ENCODE results near the gene UPK3BL2.
"Not testable (repeated sequence)": the region's sequence is repeated elsewhere in the genome, so short reads cannot be mapped to it uniquely, and the experiment has no call there.

UPK3BL2 gene

DNA sequence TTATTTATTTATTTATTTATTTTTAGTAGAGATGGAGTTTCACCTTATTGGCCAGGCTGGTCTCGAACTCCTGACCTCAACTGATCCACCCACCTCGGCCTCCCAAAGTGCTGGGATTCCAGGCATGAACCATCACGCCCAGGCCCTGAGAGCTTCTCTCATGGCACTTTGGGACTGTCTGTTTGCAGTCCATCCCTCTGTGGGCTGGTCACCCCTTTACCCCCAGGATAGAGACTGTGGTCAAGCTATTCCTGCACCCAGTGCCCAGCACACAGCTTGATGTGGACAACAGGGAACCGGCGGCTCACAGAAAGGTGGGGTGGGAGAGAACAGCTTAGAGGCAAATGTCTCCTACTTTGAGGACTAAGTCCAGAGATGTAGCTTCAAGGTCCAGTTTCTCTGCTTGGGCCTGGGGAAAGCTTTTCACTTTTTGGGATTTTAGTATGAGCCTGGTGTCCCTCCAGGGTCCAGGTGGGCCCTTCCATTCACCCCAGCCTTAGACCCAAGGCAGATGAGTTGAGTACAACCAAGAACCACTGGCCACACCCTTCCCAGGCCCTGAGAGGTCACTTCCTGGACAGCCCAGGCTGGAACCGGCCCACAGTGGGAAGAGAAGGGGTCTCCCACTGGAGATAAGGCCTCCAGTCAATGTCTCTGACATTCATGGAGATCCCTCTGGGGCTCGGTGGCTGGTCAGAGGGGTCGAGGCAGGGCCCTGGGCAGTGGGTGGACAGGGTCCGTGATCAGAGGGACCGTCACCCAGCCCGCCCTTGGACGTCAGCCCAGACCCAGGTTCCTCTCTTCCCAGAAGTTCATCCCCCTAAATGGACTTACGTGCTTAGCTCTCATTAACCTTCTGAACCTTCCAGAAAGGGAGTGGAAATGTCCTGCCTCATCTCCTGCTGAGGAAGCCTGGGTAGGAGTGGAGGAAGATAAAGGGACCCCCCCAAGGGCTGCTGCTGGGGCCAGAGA is 15.4 kb downstream of the UPK3BL2 start:
- DNase-seq: not testable (repeated sequence)

DNA sequence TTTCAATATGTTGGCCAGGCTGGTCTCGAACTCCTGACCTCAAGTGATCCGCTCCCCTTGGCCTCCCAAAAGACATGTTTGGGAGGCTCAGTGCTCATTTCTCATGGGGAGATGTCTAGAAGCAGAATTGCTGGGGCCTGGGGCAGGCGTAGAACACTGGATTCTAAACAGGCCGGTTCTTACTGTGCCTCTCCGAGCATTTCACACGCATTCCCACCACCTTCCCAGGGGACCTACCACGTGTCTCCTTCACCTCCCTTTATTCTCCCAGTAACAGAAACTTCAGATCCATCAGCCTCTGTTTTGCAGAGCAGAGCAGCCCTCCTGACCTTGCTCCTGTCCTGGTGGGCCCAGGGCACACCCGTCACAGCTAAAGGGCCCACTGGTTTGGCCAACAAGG is 16.3 kb downstream of the UPK3BL2 start:
- not testable (repeated sequence) for DNase-seq

DNA sequence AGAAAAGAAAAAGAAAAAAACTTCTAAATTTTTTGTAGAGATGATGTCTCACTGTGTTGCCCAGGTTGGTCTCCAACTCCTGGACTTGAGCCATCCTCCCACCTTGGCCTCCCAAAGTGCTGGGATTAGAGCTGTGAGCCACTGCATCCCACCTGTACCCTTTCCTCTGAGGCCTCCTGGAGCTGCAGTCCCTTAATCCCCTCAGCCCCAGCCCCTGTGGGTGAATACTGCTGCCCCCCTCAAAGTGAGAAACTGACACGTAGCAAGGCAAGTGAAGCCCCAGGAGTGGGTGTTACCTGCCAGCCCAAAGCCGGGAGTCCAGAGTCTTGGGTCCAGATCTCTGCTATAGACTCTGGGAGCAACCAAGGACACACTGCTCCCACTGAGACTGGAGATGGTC is 18.7 kb downstream of the UPK3BL2 start:
- DNase-seq: not testable (repeated sequence)

DNA sequence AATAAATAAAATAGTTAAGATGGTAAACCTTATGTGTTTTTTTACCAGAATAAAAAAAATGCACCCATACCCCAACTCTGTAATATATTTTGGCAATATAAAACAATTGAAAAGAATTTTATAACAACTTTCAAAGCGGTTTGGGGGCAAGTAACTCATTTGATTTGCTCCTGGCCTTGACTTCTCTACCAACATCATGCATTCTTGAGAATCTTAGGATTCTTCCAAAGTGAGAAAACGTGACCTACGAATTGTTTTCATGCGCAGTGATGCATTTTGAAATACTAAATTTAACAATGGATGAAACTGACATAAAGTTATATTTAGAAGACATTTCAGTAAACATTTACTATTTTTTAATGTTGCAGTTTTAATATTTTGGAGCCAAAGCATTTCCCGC is 22.7 kb downstream of the UPK3BL2 start:
- not testable (repeated sequence) for DNase-seq

DNA sequence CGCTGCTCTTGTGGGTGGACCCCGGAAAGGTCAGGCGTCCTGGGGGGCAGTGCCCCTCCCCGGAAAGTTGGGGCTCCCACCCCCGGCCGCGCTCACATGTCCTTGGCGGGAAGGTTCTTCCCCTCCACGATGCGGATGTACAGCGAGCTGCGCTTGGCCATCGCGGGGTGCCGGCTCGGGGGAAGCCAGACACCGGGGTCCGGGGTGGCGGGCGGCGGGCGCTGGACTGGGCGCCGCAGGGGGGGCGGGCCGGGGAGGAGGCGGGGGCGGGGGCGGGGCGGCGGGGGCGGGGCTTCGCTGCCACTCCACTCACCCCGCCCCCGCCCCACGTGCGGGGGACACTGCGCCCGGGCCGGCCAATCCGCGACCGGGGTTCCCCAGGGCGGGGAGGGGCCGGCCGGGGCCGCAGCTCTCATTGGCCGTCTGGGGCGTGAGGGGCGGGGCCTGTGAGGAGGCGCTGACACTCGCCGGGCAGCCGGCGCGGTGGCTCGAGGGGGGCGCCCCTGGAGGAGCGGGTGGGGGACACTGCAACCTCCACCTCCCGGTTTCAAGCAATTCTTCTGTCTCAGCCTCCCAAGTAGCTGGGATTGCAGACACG is 25.8 kb downstream of the UPK3BL2 start, which contains the start of gene RASA4B:
RASA4B (minus strand) TSS at position 228 of the 598 bp plus-strand sequence; CDS start at position 161, 67 bp downstream.
- DNase-seq: peak; percentile 45

DNA sequence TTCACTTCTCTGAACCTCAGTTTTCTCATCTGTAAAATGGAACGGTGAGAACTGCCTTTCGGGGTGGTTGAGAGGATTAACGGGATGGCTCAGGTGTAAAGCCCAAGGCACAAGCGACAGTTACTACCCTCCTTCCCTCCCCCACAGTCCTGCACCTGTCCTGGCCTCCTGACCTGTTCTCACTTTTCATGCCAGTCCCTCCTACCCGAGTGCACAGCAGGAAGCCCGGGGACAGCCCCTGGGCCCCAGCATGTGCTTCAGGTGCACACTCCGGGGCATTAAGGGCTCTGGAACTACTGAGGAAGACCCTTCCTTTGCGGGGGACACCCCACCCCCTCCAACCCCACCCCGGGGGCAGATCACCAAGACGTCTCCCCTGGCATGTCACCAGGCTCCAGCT is 26.5 kb downstream of the UPK3BL2 start:
- DNase-seq: not testable (repeated sequence)

DNA sequence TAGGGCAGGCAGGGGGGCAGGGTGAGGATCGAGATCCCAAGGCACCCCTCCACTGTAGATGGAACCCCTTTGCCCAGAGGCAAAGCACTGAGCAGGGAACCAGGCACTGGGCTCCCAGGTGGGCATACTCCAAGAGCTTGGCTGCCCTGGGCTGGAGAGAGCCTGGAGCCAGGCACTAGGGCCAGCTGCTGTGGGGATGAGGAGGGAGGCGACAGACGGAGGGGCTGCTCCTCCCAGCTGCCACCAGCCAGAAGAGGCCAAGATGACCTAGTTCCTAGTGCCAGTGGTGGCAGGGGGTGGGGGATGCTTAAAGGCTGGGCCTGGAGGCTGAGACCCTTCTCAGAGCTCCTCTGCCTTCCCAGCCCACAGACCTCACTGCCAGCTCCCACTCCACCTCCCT is 27.6 kb downstream of the UPK3BL2 start:
- not testable (repeated sequence) for DNase-seq

DNA sequence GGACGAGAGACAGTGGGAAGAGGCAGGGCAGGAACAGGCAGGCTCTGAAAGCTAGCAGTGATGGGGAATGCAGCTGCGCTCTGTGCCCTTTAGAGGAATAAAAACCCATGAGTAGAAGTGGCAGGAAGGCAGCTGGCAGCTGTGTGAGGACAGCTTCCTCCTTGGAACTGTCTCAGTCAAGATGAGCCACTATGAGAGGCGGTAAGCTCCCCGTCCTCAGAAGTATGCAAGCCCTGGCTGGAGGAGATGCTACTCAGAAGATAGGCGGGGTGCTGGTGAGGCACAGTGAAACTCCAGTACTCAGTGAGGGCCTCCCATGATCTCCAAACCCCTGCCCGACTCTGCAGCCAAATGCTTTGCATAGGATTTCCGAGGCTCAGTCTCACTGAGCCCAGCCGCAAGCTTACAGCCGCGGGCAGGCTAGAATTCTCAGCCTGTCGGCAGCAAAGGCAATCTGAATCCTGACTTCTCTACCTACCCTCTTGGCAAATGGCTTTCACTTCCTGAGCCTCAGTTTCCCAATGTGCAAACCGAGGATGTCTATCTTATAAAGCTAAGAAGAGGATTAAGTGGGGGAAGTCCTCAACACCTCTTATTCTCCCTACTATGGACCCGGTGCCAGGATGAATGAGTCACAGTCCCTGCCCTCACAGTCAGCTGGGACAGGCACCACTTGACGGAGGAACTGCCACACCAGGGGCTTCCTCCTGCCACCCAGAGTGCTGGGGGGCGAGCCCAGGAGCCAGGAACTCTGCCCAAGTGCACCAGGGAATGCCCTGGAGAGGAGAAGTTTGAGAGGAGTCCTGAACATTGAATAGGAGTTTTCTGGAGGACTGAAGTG is 28.4 kb downstream of the UPK3BL2 start:
- DNase-seq: not testable (repeated sequence)

DNA sequence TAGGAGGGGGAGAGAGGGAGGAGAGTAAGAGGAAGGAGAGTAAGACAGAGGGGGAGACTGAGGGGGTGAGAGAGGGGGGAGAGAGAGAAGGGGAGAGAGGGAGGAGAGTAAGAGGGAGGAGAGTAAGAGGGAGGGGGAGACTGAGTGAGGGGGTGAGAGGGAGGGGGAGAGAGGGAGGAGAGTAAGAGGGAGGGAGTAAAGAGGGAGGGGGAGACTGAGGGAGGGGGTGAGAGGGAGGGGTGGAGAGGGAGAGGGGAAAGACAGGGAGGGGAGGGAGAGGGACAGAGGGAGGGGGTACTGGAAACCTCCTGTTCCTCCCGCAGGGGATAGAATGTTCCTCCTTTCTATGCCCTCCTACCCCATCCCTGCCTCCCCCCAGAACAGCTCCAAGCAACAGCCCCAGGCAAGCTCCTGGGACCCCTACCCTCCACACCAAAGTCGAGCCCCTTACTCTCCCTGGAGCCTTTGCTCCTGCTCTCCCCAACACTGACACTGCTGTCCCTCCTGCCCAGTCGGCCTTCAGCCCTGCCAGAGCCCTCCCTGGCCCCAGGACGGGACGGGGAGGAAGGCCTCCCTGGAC is 30.8 kb downstream of the UPK3BL2 start:
- peak; percentile 99 for DNase-seq

DNA sequence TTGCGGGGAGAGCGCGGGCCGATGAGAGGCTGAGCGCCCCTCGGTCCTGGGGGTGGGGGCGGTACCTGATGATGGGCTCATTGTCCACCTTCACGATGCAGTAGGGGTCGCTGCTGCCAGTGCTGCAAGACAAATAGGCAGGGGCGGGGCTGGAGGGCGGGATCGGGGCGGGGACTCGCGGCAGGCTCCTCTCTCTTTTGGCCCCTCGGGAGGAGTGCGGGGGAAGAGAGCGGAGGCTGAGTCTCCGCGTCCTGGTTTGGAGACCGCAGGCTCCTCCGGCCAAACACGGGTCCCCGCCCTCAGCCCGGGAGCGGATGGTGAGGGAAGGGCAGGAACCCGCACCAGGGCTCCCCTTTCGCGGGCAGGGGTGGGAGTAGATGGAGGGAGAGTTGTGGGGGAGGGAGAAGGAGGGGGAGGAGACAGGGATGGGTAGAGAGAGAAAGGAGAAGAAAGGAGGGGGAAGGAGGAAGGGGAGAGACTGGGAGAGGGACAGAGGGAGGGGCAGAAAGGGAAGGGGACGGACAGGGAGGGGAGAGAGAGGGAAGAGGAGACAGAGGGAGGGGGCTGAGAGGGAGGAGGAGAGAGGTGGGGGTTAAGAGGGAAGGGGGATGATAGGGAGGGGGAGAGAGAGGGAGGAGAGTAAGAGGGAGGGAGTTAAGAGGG is 31.5 kb downstream of the UPK3BL2 start:
- DNase-seq: not testable (repeated sequence)

DNA sequence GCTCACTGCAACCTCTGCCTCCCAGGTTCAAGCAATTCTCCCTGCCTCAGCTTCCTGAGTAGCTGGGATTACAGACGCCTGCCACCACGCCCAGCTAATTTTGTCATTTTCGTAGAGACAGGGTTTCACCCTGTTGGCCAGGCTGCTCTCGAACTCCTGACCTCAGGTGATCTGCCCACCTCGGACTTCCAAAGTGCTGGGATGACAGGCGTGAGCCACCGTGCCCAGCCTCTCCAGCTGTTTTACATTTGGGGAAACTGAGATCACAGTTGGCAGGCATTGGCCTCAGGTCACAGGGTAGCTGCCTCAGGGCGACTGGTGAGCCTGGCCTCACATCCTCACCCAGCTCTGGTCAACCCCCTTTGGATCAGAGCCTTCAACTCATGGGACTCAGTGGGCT is 32.9 kb downstream of the UPK3BL2 start:
- not testable (repeated sequence) for DNase-seq

DNA sequence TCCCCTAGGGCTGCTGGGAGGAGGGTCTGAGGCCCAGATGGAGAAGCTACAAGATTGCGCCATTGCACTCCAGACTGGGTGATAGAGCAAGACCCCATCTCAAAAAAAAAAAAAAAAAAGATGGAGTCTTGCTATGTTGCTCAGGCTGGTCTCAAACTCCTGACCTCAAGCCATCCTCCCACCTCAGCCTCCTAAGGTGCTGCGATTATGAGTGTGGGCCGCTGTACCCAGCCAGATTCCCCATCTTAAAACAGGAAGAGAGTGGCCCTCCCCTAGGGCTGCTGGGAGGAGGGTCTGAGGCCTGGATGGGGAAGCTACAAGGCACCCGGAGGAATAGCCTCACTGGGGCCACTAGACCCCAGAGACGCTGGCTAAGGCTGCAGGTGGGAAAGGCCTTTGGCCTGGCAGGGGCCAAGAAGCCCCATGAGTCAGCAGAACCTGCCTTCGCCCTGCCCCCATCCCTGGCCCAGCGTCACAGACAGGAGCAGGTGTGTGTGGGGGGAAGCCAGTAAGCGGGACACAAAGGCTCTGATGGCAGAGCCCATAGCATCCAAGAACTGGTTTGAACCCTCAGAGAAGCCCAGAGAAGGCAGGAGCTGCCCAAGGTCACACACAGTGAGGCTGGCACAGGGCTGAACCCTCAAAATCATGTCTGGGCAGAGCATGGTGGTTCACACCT is 35.9 kb downstream of the UPK3BL2 start:
- DNase-seq: not testable (repeated sequence)

DNA sequence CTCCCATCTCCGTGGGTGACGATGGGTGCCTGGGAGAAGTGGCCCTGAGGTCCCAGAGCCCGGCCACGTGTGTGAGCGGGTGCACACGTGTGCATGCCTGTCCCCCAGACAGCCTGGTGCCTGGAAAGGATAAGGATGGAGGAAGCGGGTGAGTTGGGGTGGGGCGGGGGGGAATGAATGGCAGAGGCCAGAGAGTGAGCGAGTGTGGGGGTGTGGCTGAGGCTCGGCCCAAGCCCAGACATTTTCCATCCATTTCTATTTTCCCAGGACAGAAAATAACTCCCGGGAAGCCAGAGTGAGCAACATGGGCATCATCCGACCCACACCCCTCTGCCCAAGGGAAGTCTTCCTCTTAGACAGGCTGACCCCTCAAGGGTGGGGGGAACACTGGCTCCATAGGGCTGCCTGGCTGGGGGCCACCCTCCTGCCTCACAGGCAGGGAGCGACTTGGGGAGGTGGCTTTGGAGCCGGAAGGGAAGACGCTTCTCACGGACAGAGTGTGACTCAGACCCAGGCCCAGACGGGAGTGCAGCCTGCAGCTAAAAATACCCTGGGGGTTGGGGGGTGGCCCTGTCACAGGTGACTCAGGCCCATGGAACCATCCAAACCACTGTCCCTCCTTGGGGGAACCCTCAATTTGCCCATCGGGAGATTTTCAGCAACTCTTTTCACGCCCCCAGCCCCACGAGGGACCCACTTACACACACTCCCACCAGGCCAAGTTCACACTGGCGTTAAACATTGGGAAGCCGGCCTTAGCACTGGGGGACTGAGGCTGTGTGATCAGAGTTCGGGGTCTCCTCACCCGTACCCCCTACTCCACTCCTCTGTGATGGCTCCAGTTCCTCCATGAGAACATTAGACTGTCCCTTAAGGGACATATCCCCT is 38.0 kb downstream of the UPK3BL2 start:
- DNase-seq: not testable (repeated sequence)

DNA sequence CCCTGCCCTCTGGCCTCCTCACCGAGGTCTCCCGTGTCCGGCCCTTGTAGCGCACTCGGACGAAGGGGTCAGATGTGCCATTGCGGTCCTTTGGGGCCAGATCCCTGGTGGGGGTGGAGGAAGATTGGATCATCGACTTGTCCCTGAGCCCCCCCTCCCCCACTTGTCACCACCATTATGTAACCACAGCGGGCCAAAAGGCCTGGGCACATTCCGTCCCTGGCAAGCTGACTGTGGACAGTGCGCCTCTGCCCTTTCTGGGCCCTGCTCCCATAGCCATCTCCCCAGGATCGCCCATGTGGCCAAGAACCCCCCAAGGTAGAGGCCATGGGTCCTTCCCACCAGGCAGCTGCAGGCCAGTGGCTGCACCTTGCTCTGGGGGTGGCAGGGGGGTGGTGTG is 40.4 kb downstream of the UPK3BL2 start:
- DNase-seq: not testable (repeated sequence)

DNA sequence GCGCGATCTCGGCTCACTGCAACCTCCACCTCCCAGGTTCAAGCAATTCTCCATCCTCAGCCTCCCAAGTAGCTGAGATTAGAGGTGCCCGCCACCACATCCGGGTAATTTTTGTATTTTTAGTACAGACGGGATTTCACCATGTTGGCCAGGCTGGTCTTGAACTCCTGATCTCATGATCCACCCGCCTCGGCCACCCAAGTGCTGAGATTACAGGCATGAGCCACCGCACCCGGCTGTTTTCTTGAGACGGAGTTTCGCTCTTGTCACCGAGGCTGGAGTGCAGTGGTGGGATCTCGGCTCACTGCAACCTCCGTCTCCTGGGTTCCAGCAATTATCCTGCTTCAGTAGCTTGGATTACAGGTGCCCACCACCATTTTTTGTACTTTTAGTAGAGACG is 45.2 kb downstream of the UPK3BL2 start:
- DNase-seq: not testable (repeated sequence)

DNA sequence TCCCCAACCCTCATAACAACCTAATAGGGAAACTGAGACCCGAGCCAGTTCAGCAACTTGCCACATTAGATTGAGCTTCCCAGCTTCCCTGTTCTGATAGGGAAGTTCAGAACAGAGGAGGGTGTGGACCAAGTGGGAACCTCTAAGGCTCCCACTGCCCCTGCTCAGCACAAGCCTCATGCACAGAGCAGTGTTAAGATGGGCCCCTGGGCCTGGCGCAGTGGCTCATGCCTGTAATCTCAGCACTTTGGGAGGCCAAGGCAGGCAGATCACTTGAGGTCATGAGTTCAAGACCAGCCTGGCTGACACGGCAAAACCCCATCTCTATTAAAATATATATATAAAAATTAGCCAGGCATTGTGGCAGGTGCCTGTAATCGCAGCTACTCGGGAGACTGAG is 46.2 kb downstream of the UPK3BL2 start:
- DNase-seq: not testable (repeated sequence)

DNA sequence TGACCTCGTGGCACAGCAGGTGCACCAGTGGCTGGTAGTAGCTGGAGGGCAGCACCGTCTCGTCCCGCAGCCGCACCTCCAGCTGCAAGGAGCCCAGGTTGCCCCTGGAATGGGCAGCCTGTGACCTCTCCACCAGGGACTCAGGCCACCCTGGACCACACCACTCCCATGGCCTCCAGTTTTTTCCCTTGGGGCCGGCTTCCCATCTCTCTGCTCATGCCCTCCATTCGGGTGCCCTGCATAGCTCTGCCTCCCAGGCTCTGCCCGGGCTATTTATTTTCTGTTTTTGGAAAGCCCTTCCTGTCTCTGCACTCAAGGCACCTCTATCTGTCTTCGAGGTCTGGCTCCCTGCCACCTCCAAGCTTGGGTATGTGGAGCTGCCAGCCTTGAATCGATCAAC is 46.6 kb downstream of the UPK3BL2 start:
- not testable (repeated sequence) for DNase-seq

DNA sequence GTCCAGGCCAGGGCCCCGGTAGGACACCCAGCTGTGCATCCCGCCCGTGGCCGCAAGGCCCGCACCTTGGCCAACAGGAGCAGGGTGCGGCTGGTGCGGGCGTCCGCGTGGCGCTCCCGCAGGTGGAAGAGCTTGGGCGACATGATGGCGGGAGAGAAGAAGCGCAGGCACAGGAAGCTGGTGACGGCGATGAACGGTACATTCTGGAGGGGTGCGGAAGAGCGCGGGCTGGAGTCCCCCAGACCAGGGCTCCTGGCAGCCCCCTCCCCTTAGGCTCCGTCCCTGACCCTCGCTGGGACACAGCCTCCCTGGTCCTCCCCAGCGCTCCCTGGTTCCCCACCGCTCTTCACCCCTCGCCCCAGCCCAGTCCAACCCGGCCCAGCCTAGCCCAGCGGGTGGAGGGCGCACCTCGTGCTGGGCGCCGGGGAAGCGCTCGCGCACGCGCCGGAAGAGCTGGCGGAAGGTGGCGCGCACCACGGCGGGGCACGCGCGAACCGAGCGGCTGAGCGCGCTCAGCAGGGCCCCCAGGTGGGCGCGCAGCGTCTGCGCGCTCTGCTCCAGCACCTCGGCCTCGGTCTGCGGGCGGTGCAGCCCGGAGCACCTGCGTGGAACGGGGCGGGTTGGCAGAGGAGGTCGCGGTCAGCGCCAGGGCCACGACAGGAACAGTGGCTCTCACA is 48.9 kb downstream of the UPK3BL2 start:
- DNase-seq: not testable (repeated sequence)

DNA sequence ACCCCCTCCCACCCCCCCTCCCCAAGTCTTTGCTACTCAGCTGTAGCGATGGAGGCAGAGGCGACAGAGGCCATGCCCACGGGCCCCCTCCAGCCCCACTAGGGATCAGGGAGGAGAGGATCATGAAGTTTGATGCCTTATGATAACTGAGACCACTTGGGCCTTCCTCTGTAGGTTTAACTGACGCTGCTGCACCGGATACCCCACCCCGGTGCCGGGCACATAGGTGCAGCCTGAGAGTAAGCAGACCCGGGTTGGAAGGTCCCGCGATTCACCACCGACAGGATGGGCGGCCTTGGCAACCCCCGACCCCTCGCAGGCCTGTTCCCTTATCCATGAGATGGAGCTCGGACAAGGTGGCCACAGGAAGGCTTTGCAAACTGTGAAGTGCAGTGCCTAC is 49.5 kb downstream of the UPK3BL2 start:
- not testable (repeated sequence) for DNase-seq

Data from eye (tissue), 1 donor.